22Rv1 (cell line): ENCODE results near the gene SETSIP.

Experiments
- CTCF ChIP-seq: fragments of 450-650 bp; IDR thresholded peaks from 2 replicates; pipeline ENCODE4 v1.5.1; 2017; ENCODE audit warnings: mild to moderate bottlenecking
- ZFX ChIP-seq: fragments of 450-650 bp; IDR thresholded peaks from 2 replicates; pipeline ENCODE4 v1.6.1; 2017; ENCODE audit warnings: antibody characterized with exemption, borderline replicate concordance

GRCh38 chr1:92075311-92075710 lies at the start of gene SETSIP:
- TF ChIP-seq CTCF (no peak), ZFX (no peak)
